ENCODE results near the gene ATP6V1B1. TPM values are rescaled to one million over a fixed set of nuclear protein-coding genes. Genes with fewer than 3 reads are reported as not detected.
"Not testable (repeated sequence)": the region's sequence is repeated elsewhere in the genome, so short reads cannot be mapped to it uniquely, and the experiment has no call there.

Gene ATP6V1B1
- total RNA-seq, 8 experiments from 2014 or later = 0.31 to 6.1 (median 2.1) TPM

- ATAC-seq (replicated peaks in 6 of 8) = no peak
- Histone ChIP-seq H3K4me3 (no peak overlapping the region), H3K4me1 (replicated peaks in 1 of 2) (peaks cover 17 to 30% of the 10 kb centered on the region in 2 donors), H3K27ac (no peak overlapping the region)
- WGBS, 10 experiments = 39 to 90% (median 83%) methylated on average over 1 to 8 of the region's 10 CpGs; no CpG with 5 or more reads in 2 of the 10 experiments
- in situ Hi-C loops (cut with MboI; ENCODE audit: low pct_unique_long_range_greater_than_20kb in 2 of 9, low sequenced_read_pairs in 9 of 9, unreplicated experiment in 9 of 9) = no loop called here
Measured at GRCh38 chr2:71005271-71006202, 69.8 kb downstream of the ATP6V1B1 start.

GRCh38 chr2:71006323-71006722 lies 70.6 kb downstream of the ATP6V1B1 start:
- Histone ChIP-seq H3K4me3 (no peak overlapping the region), H3K27ac (no peak overlapping the region), H3K4me1 (replicated peaks in 1 of 2) (peaks cover 10 to 26% of the 10 kb centered on the region in 2 donors)
- 33% methylated on average over 1 of the region's 2 CpGs; no CpG with 5 or more reads in 9 of the 10 experiments for WGBS, 10 experiments
- no peak for ATAC-seq (replicated peaks in 6 of 8)
- in situ Hi-C loops (cut with MboI; ENCODE audit: low pct_unique_long_range_greater_than_20kb in 2 of 9, low sequenced_read_pairs in 9 of 9, unreplicated experiment in 9 of 9) = no loop called here

GRCh38 chr2:71006955-71007799 lies 71.5 kb downstream of the ATP6V1B1 start:
- WGBS, 10 experiments = 60 to 86% (median 79%) methylated on average over 1 to 2 of the region's 5 CpGs; no CpG with 5 or more reads in 7 of the 10 experiments
- H3K27ac ChIP-seq = no peak overlapping the region
- peak in 4 of 8 experiments; percentile 18 to 40 (median 38) for ATAC-seq (replicated peaks in 6 of 8)
- no peak overlapping the region for H3K4me3 ChIP-seq
- H3K4me1 ChIP-seq (replicated peaks in 1 of 2) = peaks cover 4 to 18% of the 10 kb centered on the region in 2 donors
- in situ Hi-C loops (cut with MboI; ENCODE audit: low pct_unique_long_range_greater_than_20kb in 2 of 9, low sequenced_read_pairs in 9 of 9, unreplicated experiment in 9 of 9) = no loop called here

DNA sequence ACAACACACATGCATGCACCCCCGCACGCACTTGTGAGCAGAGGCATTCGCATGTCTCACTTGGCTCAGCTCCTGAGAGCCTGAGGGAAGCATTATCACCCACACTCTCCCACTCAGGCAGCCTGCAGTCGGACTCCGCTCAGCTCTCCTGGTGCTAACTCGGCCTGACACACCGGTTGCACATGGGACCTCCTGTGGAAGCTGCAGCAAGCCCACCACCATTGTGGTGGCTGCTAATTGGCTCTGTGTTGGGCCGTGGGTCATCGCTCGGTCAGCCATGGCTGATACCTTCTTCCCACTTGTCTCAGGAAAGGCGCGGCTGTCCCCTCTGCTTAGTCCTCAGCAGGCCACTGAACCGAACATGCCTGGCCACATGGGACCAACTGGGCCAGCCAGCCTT lies 72.6 kb downstream of the ATP6V1B1 start:
- 50 to 80% (median 67%) methylated on average over 3 to 12 of the region's 13 CpGs; no CpG with 5 or more reads in 7 of the 10 experiments for WGBS, 10 experiments
- H3K4me1 ChIP-seq (replicated peaks in 1 of 2) = peaks cover 0 to 10% of the 10 kb centered on the region in 2 donors
- H3K4me3 ChIP-seq = no peak overlapping the region
- peak in 2 of 8 experiments; percentile 54 to 70 for ATAC-seq (replicated peaks in 6 of 8)
- in situ Hi-C loops (cut with MboI; ENCODE audit: low pct_unique_long_range_greater_than_20kb in 2 of 9, low sequenced_read_pairs in 9 of 9, unreplicated experiment in 9 of 9) = no loop called here
- H3K27ac ChIP-seq = no peak overlapping the region

DNA sequence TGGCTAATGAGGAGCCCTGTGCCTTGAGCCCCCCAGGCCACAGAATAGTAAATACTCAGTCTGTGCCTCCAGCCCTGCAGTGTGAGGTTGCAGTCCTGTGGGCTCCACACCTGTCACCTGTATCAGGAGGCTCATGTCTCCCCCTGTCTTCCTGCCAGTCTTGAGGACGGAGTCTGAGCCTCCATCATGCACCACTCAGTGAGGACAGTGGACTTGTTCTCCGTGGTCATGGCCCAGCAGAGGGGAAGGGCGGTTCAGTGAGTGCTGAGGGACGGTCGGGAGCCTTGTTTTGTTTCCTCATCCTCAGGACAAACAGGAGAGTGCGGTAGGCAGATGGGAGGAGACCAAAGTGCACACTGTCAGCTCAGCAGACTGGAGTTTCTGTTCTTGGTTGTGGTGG lies 76.1 kb downstream of the ATP6V1B1 start:
- WGBS, 10 experiments = 0 to 100% (median 58%) methylated on average over 1 to 5 of the region's 6 CpGs; no CpG with 5 or more reads in 6 of the 10 experiments
- H3K4me1 ChIP-seq (replicated peaks in 1 of 2); in situ Hi-C loops (cut with MboI; ENCODE audit: low pct_unique_long_range_greater_than_20kb in 2 of 9, low sequenced_read_pairs in 9 of 9, unreplicated experiment in 9 of 9); H3K4me3 ChIP-seq; ATAC-seq (replicated peaks in 6 of 8); H3K27ac ChIP-seq: not testable (repeated sequence)

Other genes starting within 250 kb of the ATP6V1B1 start
- 10 to 100 TPM in 5 of 8 experiments, 1 to 10 TPM in 1, under 1 TPM in 2; 0.49 to 66.9 (median 44.5) TPM for gene ADD2, start 167.7 kb upstream of the ATP6V1B1 start, total RNA-seq
- not detected for gene FIGLA, start 145.3 kb upstream of the ATP6V1B1 start, total RNA-seq
- gene CLEC4F, start 115.3 kb upstream of the ATP6V1B1 start, total RNA-seq = 1 to 10 TPM in 1 of 8 experiments, under 1 TPM in 5, not detected in 2; 0.17 to 1.1 (median 0.42) TPM
- 1 to 10 TPM in 1 of 8 experiments, under 1 TPM in 6, not detected in 1; 0.18 to 1.2 (median 0.27) TPM for gene CD207, start 100.1 kb upstream of the ATP6V1B1 start, total RNA-seq
- 10 to 100 TPM in 3 of 8 experiments, 1 to 10 TPM in 5; 1.9 to 11.3 (median 7.7) TPM for gene VAX2, start 35.3 kb upstream of the ATP6V1B1 start, total RNA-seq
- gene ANKRD53, start 42.7 kb downstream of the ATP6V1B1 start, total RNA-seq = 1 to 10 TPM in 3 of 8 experiments, under 1 TPM in 5; 0.25 to 4.4 (median 0.76) TPM
- gene TEX261, start 59.0 kb downstream of the ATP6V1B1 start, total RNA-seq = 10 to 100 TPM; 10.3 to 42.1 (median 24.2) TPM
- 10 to 100 TPM; 45.0 to 93.8 (median 68.6) TPM for gene NAGK, start 132.7 kb downstream of the ATP6V1B1 start, total RNA-seq
- gene MCEE, start 194.3 kb downstream of the ATP6V1B1 start, total RNA-seq = 10 to 100 TPM; 11.6 to 35.1 (median 21.8) TPM
- 10 to 100 TPM; 29.7 to 44.0 (median 36.4) TPM for gene MPHOSPH10, start 194.7 kb downstream of the ATP6V1B1 start, total RNA-seq